ENCODE measurements around the gene OR51B4. TPM values are rescaled to one million over a fixed set of nuclear protein-coding genes. Genes with fewer than 3 reads are reported as not detected.
"Not testable (repeated sequence)": the region's sequence is repeated elsewhere in the genome, so short reads cannot be mapped to it uniquely, and the experiment has no call there.

The OR51B4 gene
- total RNA-seq, 1 experiment from 2014 or later: not detected

- Mint-ChIP-seq H3K4me1 (ENCODE audit: low read depth, unreplicated experiment) (no peaks in the 10 kb centered on the region), H3K27ac (ENCODE audit: unreplicated experiment) (no peak overlapping the region), H3K4me3 (ENCODE audit: low read depth, unreplicated experiment) (no peak overlapping the region), H3K36me3 (ENCODE audit: insufficient read depth, unreplicated experiment) (no peaks in the 10 kb centered on the region), H3K27me3 (ENCODE audit: unreplicated experiment) (peaks cover 12% of the 10 kb centered on the region), H3K9me3 (ENCODE audit: low read depth, unreplicated experiment) (peaks cover 5% of the 10 kb centered on the region)
- intact Hi-C loops (cut with micrococcal nuclease; ENCODE audit: unreplicated experiment): no loop called here
- CTCF ChIA-PET: no interaction called here
- BruUV-seq (replicated peaks): no TSS peak
- DNase-seq: no peak
- TF ChIP-seq CTCF (IDR thresholded peaks at IDR 0.05; ENCODE audit: unreplicated experiment): no peak
These were observed 44.5 kb downstream of the OR51B4 start for GRCh38 chr11:5257296-5257695.

- H3K9me3 Mint-ChIP-seq (ENCODE audit: low read depth, unreplicated experiment); H3K4me1 Mint-ChIP-seq (ENCODE audit: low read depth, unreplicated experiment); CTCF ChIA-PET; H3K27ac Mint-ChIP-seq (ENCODE audit: unreplicated experiment); intact Hi-C loops (cut with micrococcal nuclease; ENCODE audit: unreplicated experiment); BruUV-seq (replicated peaks); H3K36me3 Mint-ChIP-seq (ENCODE audit: insufficient read depth, unreplicated experiment); H3K4me3 Mint-ChIP-seq (ENCODE audit: low read depth, unreplicated experiment); DNase-seq: not testable (repeated sequence)
- peaks cover 22% of the 10 kb centered on the region for H3K27me3 Mint-ChIP-seq (ENCODE audit: unreplicated experiment)
These were observed 46.9 kb downstream of the OR51B4 start, which contains the start of gene HBG2 for GRCh38 chr11:5254646-5255413. TSS of gene HBG2 (minus strand) at chr11:5254781. CDS start at chr11:5254728, 53 bp downstream.

- not testable (repeated sequence) for H3K27ac Mint-ChIP-seq (ENCODE audit: unreplicated experiment); H3K36me3 Mint-ChIP-seq (ENCODE audit: insufficient read depth, unreplicated experiment)
These were observed 47.7 kb downstream of the OR51B4 start for GRCh38 chr11:5254023-5254422.

GRCh38 chr11:5253440-5253839 is 48.3 kb downstream of the OR51B4 start:
- H3K27me3 Mint-ChIP-seq (ENCODE audit: unreplicated experiment): peaks cover 23% of the 10 kb centered on the region
- H3K36me3 Mint-ChIP-seq (ENCODE audit: insufficient read depth, unreplicated experiment); BruUV-seq (replicated peaks); H3K4me1 Mint-ChIP-seq (ENCODE audit: low read depth, unreplicated experiment); H3K4me3 Mint-ChIP-seq (ENCODE audit: low read depth, unreplicated experiment); CTCF ChIA-PET; DNase-seq; H3K9me3 Mint-ChIP-seq (ENCODE audit: low read depth, unreplicated experiment); intact Hi-C loops (cut with micrococcal nuclease; ENCODE audit: unreplicated experiment); H3K27ac Mint-ChIP-seq (ENCODE audit: unreplicated experiment): not testable (repeated sequence)

More at GRCh38 chr11:5254023-5254422, 47.7 kb downstream of the OR51B4 start:
- H3K9me3 Mint-ChIP-seq (ENCODE audit: low read depth, unreplicated experiment); BruUV-seq (replicated peaks); H3K4me3 Mint-ChIP-seq (ENCODE audit: low read depth, unreplicated experiment); DNase-seq; intact Hi-C loops (cut with micrococcal nuclease; ENCODE audit: unreplicated experiment); H3K4me1 Mint-ChIP-seq (ENCODE audit: low read depth, unreplicated experiment); CTCF ChIA-PET: not testable (repeated sequence)
- peaks cover 22% of the 10 kb centered on the region for H3K27me3 Mint-ChIP-seq (ENCODE audit: unreplicated experiment)

- Mint-ChIP-seq H3K4me1 (ENCODE audit: low read depth, unreplicated experiment) (no peaks in the 10 kb centered on the region), H3K9me3 (ENCODE audit: low read depth, unreplicated experiment) (peaks cover 3% of the 10 kb centered on the region), H3K27me3 (ENCODE audit: unreplicated experiment) (peaks cover 29% of the 10 kb centered on the region), H3K27ac (ENCODE audit: unreplicated experiment) (no peak overlapping the region), H3K4me3 (ENCODE audit: low read depth, unreplicated experiment) (no peak overlapping the region), H3K36me3 (ENCODE audit: insufficient read depth, unreplicated experiment) (no peaks in the 10 kb centered on the region)
- intact Hi-C loops (cut with micrococcal nuclease; ENCODE audit: unreplicated experiment): no loop called here
- no peak for DNase-seq
- no TSS peak for BruUV-seq (replicated peaks)
- no peak for TF ChIP-seq CTCF (IDR thresholded peaks at IDR 0.05; ENCODE audit: unreplicated experiment)
- CTCF ChIA-PET: no interaction called here
These were observed 48.9 kb downstream of the OR51B4 start for GRCh38 chr11:5252919-5253265.

All from Calu3 (cell line).